GM23338 (cell line): ENCODE data around the gene VWA7. TPM values are rescaled to one million over a fixed set of nuclear protein-coding genes. Genes with fewer than 3 reads are reported as not detected.

Experiments used
- ATAC-seq: fragments of 200-7000 bp; cut with Tn5 transposase; 3 replicates; pipeline ENCODE4 v1.9.1; 2020
- DNase-seq: peaks from one replicate; pipeline ENCODE4 v3.0.0-alpha.2; 2015; ENCODE audit warnings: low spot score
- H2AFZ ChIP-seq: fragments of 200-600 bp; sonication (generic); 2 replicates; pipeline ENCODE4 v1.8.0; 2016; ENCODE audit warnings: antibody characterized with exemption, mild to moderate bottlenecking, moderate library complexity
- H3F3A ChIP-seq: fragments of 200-600 bp; sonication (generic); replicated peaks from 2 replicates; pipeline ENCODE4 v1.8.0; 2017; ENCODE audit warnings: antibody characterized with exemption, mixed run types, low read depth
- H3K27ac ChIP-seq: fragments of 200-600 bp; sonication (generic); 2 replicates; pipeline ENCODE4 v1.6.1; 2016; ENCODE audit warnings: low read depth
- H3K27me3 ChIP-seq: fragments of 200-600 bp; sonication (generic); 2 replicates; pipeline ENCODE4 v1.8.0; 2016; ENCODE audit warnings: mild to moderate bottlenecking, mixed run types, moderate library complexity; ENCODE audit not compliant: insufficient read depth
- H3K36me3 ChIP-seq: fragments of 200-600 bp; sonication (generic); 2 replicates; pipeline ENCODE4 v1.8.0; 2016; ENCODE audit warnings: mild to moderate bottlenecking; ENCODE audit not compliant: insufficient read depth
- H3K4me1 ChIP-seq: fragments of 200-600 bp; sonication (generic); 2 replicates; pipeline ENCODE4 v1.8.0; 2016; ENCODE audit warnings: mild to moderate bottlenecking, moderate library complexity; ENCODE audit not compliant: insufficient read depth
- H3K4me2 ChIP-seq: fragments of 200-600 bp; sonication (generic); 2 replicates; pipeline ENCODE4 v1.7.1; 2017; ENCODE audit warnings: mixed run types
- H3K4me3 ChIP-seq: fragments of 200-600 bp; sonication (generic); 2 replicates; pipeline ENCODE4 v1.6.1; 2016; ENCODE audit warnings: mixed run types
- H3K79me2 ChIP-seq: fragments of 200-600 bp; sonication (generic); replicated peaks from 2 replicates; pipeline ENCODE4 v1.8.0; 2017; ENCODE audit warnings: mild to moderate bottlenecking; ENCODE audit not compliant: insufficient read depth
- H3K9me2 ChIP-seq: fragments of 200-600 bp; sonication (generic); 2 replicates; pipeline ENCODE4 v1.8.0; 2017; ENCODE audit not compliant: insufficient read depth
- H4K20me1 ChIP-seq: fragments of 200-600 bp; sonication (generic); replicated peaks from 2 replicates; pipeline ENCODE4 v1.8.0; 2017; ENCODE audit warnings: mild to moderate bottlenecking; ENCODE audit not compliant: insufficient read depth
- H3K27ac Mint-ChIP-seq: 2 replicates; pipeline ENCODE4 v1.8.0; 2020; ENCODE audit warnings: inconsistent platforms, mild to moderate bottlenecking, moderate library complexity, mixed read lengths
- H3K27me3 Mint-ChIP-seq: 3 replicates; pipeline ENCODE4 v1.8.0; 2022; ENCODE audit warnings: low read depth, mild to moderate bottlenecking, moderate library complexity, mixed read lengths, inconsistent platforms; ENCODE audit not compliant: insufficient read depth, poor library complexity
- H3K36me3 Mint-ChIP-seq: 3 replicates; pipeline ENCODE4 v1.8.0; 2021; ENCODE audit warnings: low read depth, mild to moderate bottlenecking, inconsistent platforms, moderate library complexity, mixed read lengths
- H3K4me1 Mint-ChIP-seq: 3 replicates; pipeline ENCODE4 v1.8.0; 2020; ENCODE audit warnings: mild to moderate bottlenecking, inconsistent platforms, mixed read lengths
- H3K4me3 Mint-ChIP-seq: 3 replicates; pipeline ENCODE4 v1.8.0; 2021; ENCODE audit warnings: moderate library complexity, mild to moderate bottlenecking, inconsistent platforms, mixed read lengths
- H3K9me3 Mint-ChIP-seq: 3 replicates; pipeline ENCODE4 v1.8.0; 2020; ENCODE audit warnings: moderate library complexity, mild to moderate bottlenecking, inconsistent platforms, mixed read lengths
- CREB1 ChIP-seq: fragments of 250-450 bp; sonication (Bioruptor Pico); IDR thresholded peaks from 2 replicates; pipeline ENCODE4 v1.5.0; 2020; ENCODE audit warnings: low read depth, mild to moderate bottlenecking, moderate library complexity
- CTCF ChIP-seq, 2 experiments: fragments of 200-600 bp in 1 of 2; sonication (generic) in 1 of 2; conservative IDR thresholded peaks; 2 replicates each; pipeline versions ENCODE4 v1.5.1 to v1.6.1; 2016 to 2017; ENCODE audit warnings: antibody characterized with exemption in 2 of 2, low read depth in 2 of 2, mild to moderate bottlenecking in 2 of 2, moderate library complexity in 1 of 2
- ETS1 ChIP-seq: IDR thresholded peaks from 2 replicates; pipeline ENCODE4 v1.6.1; 2016; ENCODE audit warnings: antibody characterized with exemption
- EZH2 ChIP-seq: fragments of 200-600 bp; sonication (generic); IDR thresholded peaks from one replicate; pipeline ENCODE4 v1.8.0; 2017; ENCODE audit warnings: antibody characterized with exemption, mild to moderate bottlenecking, low read depth; ENCODE audit not compliant: unreplicated experiment
- EZH2phosphoT487 ChIP-seq: fragments of 200-600 bp; sonication (generic); IDR thresholded peaks from one replicate; pipeline ENCODE4 v1.8.1; 2018; ENCODE audit warnings: antibody characterized with exemption; ENCODE audit not compliant: unreplicated experiment
- JUNB ChIP-seq: IDR thresholded peaks from one replicate; pipeline ENCODE4 v1.6.1; 2016; ENCODE audit warnings: antibody characterized with exemption; ENCODE audit not compliant: unreplicated experiment
- NANOG ChIP-seq: IDR thresholded peaks from 2 replicates; pipeline ENCODE4 v1.6.1; 2016; ENCODE audit warnings: antibody characterized with exemption, borderline replicate concordance
- POLR2AphosphoS5 ChIP-seq: IDR thresholded peaks from 2 replicates; pipeline ENCODE4 v1.6.1; 2016; ENCODE audit warnings: antibody characterized with exemption, low read depth
- REST ChIP-seq: IDR thresholded peaks from one replicate; pipeline ENCODE4 v1.6.1; 2018; ENCODE audit warnings: antibody characterized with exemption; ENCODE audit not compliant: unreplicated experiment
- STAT1 ChIP-seq: IDR thresholded peaks from one replicate; pipeline ENCODE4 v1.6.1; 2016; ENCODE audit warnings: antibody characterized with exemption; ENCODE audit not compliant: unreplicated experiment
- ZNF114 ChIP-seq: fragments of 250-450 bp; sonication (Bioruptor Pico); IDR thresholded peaks from 2 replicates; pipeline ENCODE4 v1.5.0; 2020; ENCODE audit warnings: mild to moderate bottlenecking, moderate library complexity
- ZNF331 ChIP-seq: fragments of 250-450 bp; sonication (Bioruptor Pico); IDR thresholded peaks from 2 replicates; pipeline ENCODE4 v1.5.0; 2020; ENCODE audit warnings: low read depth, mild to moderate bottlenecking, moderate library complexity
- ZNF462 ChIP-seq: fragments of 250-450 bp; sonication (Bioruptor Pico); IDR thresholded peaks from 2 replicates; pipeline ENCODE4 v1.5.0; 2020; ENCODE audit warnings: mild to moderate bottlenecking, moderate library complexity
- polyA plus RNA-seq: library from polyadenylated mRNA; unstranded; fragments of >200 nt; fragmentation: Nextera tagmentation; extraction: Ambion mirVana; gene quantifications from 2 replicates; pipeline ENCODE4 v1.2.1, GENCODE V29; 2016
- total RNA-seq: library from RNA; depleted of rRNA; stranded (reverse); fragments of >200 nt; shearing (Covaris generic); gene quantifications from 2 replicates; pipeline ENCODE4 v1.2.3, GENCODE V29; 2014

Gene VWA7
- total and polyA plus RNA-seq, 2 experiments from 2014 or later, result 0.07 to 0.36 TPM

- TF ChIP-seq JUNB (no peak), CTCF (conservative IDR thresholded peaks at IDR 0.05; ENCODE audit: low read depth in 2 of 2) (no peak), POLR2AphosphoS5 (no peak), ZNF114 (CRISPR knock-in tag) (no peak), EZH2phosphoT487 (no peak), ZNF331 (no peak), ETS1 (no peak), REST (no peak), ZNF462 (no peak), STAT1 (no peak), CREB1 (CRISPR knock-in tag) (no peak), NANOG (no peak), EZH2 (no peak)
- peaks cover 24% of the 10 kb centered on the region for H3K27me3 Mint-ChIP-seq
- no peak for DNase-seq
- no peak overlapping the region for H3K4me3 Mint-ChIP-seq
- H3K27ac Mint-ChIP-seq, result no peak overlapping the region
- Histone ChIP-seq H3K27ac (no peak overlapping the region), H3K9me2 (no peaks in the 10 kb centered on the region), H3K36me3 (no peaks in the 10 kb centered on the region), H4K20me1 (no peaks in the 10 kb centered on the region), H3K4me2 (no peak overlapping the region), H3K4me1 (no peaks in the 10 kb centered on the region), H3K79me2 (no peaks in the 10 kb centered on the region), H3K27me3 (no peaks in the 10 kb centered on the region), H3K4me3 (no peak overlapping the region), H2AFZ (no peak overlapping the region), H3F3A (no peaks in the 10 kb centered on the region)
- no peaks in the 10 kb centered on the region; the same call in 2 of the 3 replicates for H3K4me1 Mint-ChIP-seq
- no peaks in the 10 kb centered on the region; the same call in 2 of the 3 replicates for H3K9me3 Mint-ChIP-seq
- no peak for ATAC-seq
- no peaks in the 10 kb centered on the region for H3K36me3 Mint-ChIP-seq
These were observed 5.2 kb downstream of the VWA7 start for GRCh38 chr6:31771992-31772358.
